ENCODE measurements around the gene DDX24. TPM values are rescaled to one million over a fixed set of nuclear protein-coding genes. Genes with fewer than 3 reads are reported as not detected.

DDX24 gene
- polyA plus RNA-seq, 3 donors, result 51.2 to 68.0 (median 53.8) TPM

- Histone ChIP-seq H3K27me3 (ENCODE audit: control insufficient read depth in 2 of 2, insufficient read depth in 2 of 2, low read length in 2 of 2) (no peaks in the 10 kb centered on the region), H3K4me2 (replicated peaks; ENCODE audit: extremely low read depth, low read length, poor library complexity, severe bottlenecking) (peak overlapping the region; percentile 82), H2AFZ (ENCODE audit: insufficient read depth, low read depth, low read length, poor library complexity, severe bottlenecking) (peak overlapping the region; percentile 91), H3K36me3 (replicated peaks in 1 of 2; ENCODE audit: control insufficient read depth in 1 of 2, insufficient read depth in 2 of 2, low read length in 2 of 2) (no peaks in the 10 kb centered on the region), H3K9ac (ENCODE audit: insufficient read depth, low read length, poor library complexity, severe bottlenecking) (peak overlapping the region; percentile 73), H4K20me1 (ENCODE audit: insufficient read depth, low read length) (no peaks in the 10 kb centered on the region), H3K79me2 (ENCODE audit: insufficient read depth, low read length) (no peaks in the 10 kb centered on the region), H3K27ac (ENCODE audit: low read depth in 1 of 2, low read length in 2 of 2) (no peak overlapping the region), H3K4me3 (replicated peaks in 1 of 3; ENCODE audit: low read depth in 2 of 3, low read length in 3 of 3) (peak overlapping the region in 1 of 3 experiments; percentile 77), H3K9me3 (replicated peaks in 1 of 2; ENCODE audit: control insufficient read depth in 1 of 2, insufficient read depth in 1 of 2, low read length in 2 of 2) (no peaks in the 10 kb centered on the region), H3K4me1 (ENCODE audit: control insufficient read depth in 1 of 2, insufficient read depth in 2 of 2, low read length in 2 of 2) (peaks cover 36 to 44% of the 10 kb centered on the region in 2 donors)
- WGBS (ENCODE audit: insufficient coverage), result no CpG with 5 or more reads among the region's 6 CpGs
- Mint-ChIP-seq H3K4me1 (peaks cover 47% of the 10 kb centered on the region), H3K27ac (peak overlapping the region in 1 of 7 donors; percentile 62), H3K4me3 (peak overlapping the region; percentile 69 to 81), H3K36me3 (no peaks in the 10 kb centered on the region), H3K9me3 (no peaks in the 10 kb centered on the region), H3K27me3 (ENCODE audit: low read depth in 3 of 3) (peaks cover 0 to 12% (median 2%) of the 10 kb centered on the region in 3 donors)
- no peak for TF ChIP-seq CTCF (IDR thresholded peaks at IDR 0.05)
- DNase-seq, result no peak
- intact Hi-C loops (cut with micrococcal nuclease), result loop anchor here in 1 of 2 donors (5.0 kb wide), 2 partner anchors 57 to 107 kb away; partner anchors contain the start of genes DDX24 and IFI27L1
Observed at GRCh38 chr14:94025720-94026119, 55.3 kb downstream of the DDX24 start.

DNA sequence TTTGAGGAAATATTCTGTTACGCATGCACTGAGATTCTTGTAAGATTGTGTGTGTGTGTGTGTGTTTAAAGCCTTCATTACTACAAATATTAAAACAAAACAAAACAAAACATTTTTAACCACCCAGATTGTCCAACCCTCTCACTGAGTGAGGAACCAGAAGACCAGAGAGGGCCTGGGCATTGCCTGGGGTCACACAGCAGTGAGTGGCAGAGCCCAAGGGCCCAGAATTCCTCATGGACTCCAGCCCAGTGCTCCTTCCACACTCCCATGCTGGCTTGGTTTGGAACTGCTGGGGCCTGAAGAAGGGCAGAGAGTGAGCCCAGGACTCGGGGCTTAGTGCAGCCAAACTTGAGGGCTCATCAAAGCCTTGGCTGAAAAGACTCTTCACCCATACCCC, 56.5 kb downstream of the DDX24 start:
- H3K27ac Mint-ChIP-seq, result no peak overlapping the region

More for the DNA sequence above, 56.5 kb downstream of the DDX24 start:
- Histone ChIP-seq H3K4me2 (replicated peaks; ENCODE audit: extremely low read depth, low read length, poor library complexity, severe bottlenecking) (no peak overlapping the region), H2AFZ (ENCODE audit: insufficient read depth, low read depth, low read length, poor library complexity, severe bottlenecking) (peak overlapping the region; percentile 11), H3K4me1 (ENCODE audit: control insufficient read depth in 1 of 2, insufficient read depth in 2 of 2, low read length in 2 of 2) (peaks cover 33 to 38% of the 10 kb centered on the region in 2 donors), H3K9ac (ENCODE audit: insufficient read depth, low read length, poor library complexity, severe bottlenecking) (no peak overlapping the region), H3K27me3 (ENCODE audit: control insufficient read depth in 2 of 2, insufficient read depth in 2 of 2, low read length in 2 of 2) (no peaks in the 10 kb centered on the region), H3K79me2 (ENCODE audit: insufficient read depth, low read length) (no peaks in the 10 kb centered on the region), H3K4me3 (replicated peaks in 1 of 3; ENCODE audit: low read depth in 2 of 3, low read length in 3 of 3) (no peak overlapping the region), H3K27ac (ENCODE audit: low read depth in 1 of 2, low read length in 2 of 2) (no peak overlapping the region), H3K36me3 (replicated peaks in 1 of 2; ENCODE audit: control insufficient read depth in 1 of 2, insufficient read depth in 2 of 2, low read length in 2 of 2) (no peaks in the 10 kb centered on the region), H3K9me3 (replicated peaks in 1 of 2; ENCODE audit: control insufficient read depth in 1 of 2, insufficient read depth in 1 of 2, low read length in 2 of 2) (no peaks in the 10 kb centered on the region), H4K20me1 (ENCODE audit: insufficient read depth, low read length) (no peaks in the 10 kb centered on the region)
- WGBS (ENCODE audit: insufficient coverage), result no CpG with 5 or more reads among the region's 2 CpGs
- Mint-ChIP-seq H3K4me1 (peaks cover 41% of the 10 kb centered on the region), H3K9me3 (no peaks in the 10 kb centered on the region), H3K36me3 (no peaks in the 10 kb centered on the region), H3K4me3 (no peak overlapping the region), H3K27me3 (ENCODE audit: low read depth in 3 of 3) (peaks cover 0 to 9% (median 2%) of the 10 kb centered on the region in 3 donors)
- no peak for DNase-seq
- intact Hi-C loops (cut with micrococcal nuclease), result no loop called here
- no peak for TF ChIP-seq CTCF (IDR thresholded peaks at IDR 0.05)

Data from CD14-positive monocyte (primary cell).